Retinal pigment epithelial cell (primary cell): Measurements from ENCODE around the gene THRA.

Source experiments
- DNase-seq: peaks from one replicate; pipeline ENCODE4 v3.0.0-alpha.2; 2010; ENCODE audit warnings: low read depth
- H3K4me3 ChIP-seq: 2 replicates; pipeline ENCODE4 v1.5.1; 2011; ENCODE audit warnings: mild to moderate bottlenecking, low read length, control low read depth, moderate library complexity
- TF ChIP-seq, protein P1 (sequence below): conservative IDR thresholded peaks from 2 replicates; pipeline ENCODE4 v1.5.1; 2011; ENCODE audit warnings: low read depth, low read length, control low read depth, inconsistent platforms

The THRA gene

GRCh38 chr17:40074871-40075200 lies 12.1 kb downstream of the THRA start:
- no peak overlapping the region for H3K4me3 ChIP-seq
- DNase-seq, result no peak
- TF ChIP-seq, protein P1, sequence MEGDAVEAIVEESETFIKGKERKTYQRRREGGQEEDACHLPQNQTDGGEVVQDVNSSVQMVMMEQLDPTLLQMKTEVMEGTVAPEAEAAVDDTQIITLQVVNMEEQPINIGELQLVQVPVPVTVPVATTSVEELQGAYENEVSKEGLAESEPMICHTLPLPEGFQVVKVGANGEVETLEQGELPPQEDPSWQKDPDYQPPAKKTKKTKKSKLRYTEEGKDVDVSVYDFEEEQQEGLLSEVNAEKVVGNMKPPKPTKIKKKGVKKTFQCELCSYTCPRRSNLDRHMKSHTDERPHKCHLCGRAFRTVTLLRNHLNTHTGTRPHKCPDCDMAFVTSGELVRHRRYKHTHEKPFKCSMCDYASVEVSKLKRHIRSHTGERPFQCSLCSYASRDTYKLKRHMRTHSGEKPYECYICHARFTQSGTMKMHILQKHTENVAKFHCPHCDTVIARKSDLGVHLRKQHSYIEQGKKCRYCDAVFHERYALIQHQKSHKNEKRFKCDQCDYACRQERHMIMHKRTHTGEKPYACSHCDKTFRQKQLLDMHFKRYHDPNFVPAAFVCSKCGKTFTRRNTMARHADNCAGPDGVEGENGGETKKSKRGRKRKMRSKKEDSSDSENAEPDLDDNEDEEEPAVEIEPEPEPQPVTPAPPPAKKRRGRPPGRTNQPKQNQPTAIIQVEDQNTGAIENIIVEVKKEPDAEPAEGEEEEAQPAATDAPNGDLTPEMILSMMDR, result no peak

DNA sequence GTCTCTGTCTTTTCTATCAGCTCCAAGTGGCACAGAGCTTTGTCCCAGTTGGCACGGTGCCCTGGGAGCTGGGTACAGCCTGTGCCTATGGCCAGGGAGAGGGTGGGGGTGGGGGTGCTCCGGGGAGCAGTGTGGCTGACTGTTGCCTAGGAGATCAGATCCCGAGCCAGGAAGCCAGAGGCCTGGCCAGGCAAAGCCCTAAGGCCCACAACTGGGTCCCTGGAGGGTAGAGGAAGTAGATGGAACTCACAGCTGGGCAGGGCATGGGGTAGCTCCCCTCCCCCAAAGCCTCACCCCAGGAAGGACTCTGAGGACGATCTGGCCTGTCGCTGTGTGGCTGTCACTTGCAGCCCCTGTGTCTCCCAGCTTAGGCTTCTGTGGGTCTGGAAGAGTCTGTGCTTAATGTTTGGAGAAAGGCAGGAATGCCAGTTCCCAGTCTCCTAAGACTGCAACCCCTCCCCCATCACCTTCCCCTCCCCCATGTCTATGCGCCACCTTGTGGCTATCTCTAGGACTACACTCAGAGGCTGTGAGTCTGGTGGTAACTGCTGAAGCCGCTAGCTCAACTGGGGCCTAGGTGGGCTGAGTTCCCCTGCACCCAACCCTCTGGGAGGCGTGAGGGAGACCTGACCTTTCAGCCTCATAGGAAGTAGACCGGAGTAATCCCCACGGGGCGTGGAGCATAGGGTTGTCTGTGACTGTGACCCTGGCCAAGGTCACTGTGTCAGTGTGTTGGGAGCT lies 12.6 kb downstream of the THRA start:
- TF ChIP-seq, protein P1, result peak; percentile 91
- no peak overlapping the region for H3K4me3 ChIP-seq
- no peak for DNase-seq

GRCh38 chr17:40075942-40076498 lies 13.3 kb downstream of the THRA start:
- TF ChIP-seq, protein P1, result no peak
- no peak overlapping the region for H3K4me3 ChIP-seq
- no peak for DNase-seq

- DNase-seq, result no peak
- H3K4me3 ChIP-seq, result no peak overlapping the region
- TF ChIP-seq, protein P1, result no peak
Measured at GRCh38 chr17:40076591-40076990, 13.8 kb downstream of the THRA start.

DNA sequence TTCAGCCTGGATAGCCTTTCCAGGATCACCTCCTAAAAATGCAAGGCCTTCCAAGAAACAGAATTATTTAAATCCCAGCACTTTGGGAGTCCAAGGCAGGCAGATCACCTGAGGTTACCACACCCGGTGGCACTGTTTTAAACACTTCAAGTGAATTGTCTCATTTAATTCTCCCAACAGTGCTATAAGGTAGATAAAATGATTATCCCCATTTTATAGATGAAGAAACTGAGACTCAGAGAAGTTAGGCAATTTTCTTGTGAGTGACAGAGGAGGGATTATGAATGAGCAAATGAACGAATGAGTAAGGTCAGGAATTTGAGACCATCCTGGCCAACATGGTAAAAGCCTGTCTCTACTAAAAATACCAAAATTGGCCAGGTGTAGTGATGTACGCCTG lies 16.8 kb downstream of the THRA start:
- TF ChIP-seq, protein P1, result no peak
- no peak overlapping the region for H3K4me3 ChIP-seq
- DNase-seq, result no peak

GRCh38 chr17:40084477-40084876 lies 21.7 kb downstream of the THRA start:
- DNase-seq, result no peak
- TF ChIP-seq, protein P1, result no peak
- no peak overlapping the region for H3K4me3 ChIP-seq
